ENCODE data around the gene C7orf33. TPM values are rescaled to one million over a fixed set of nuclear protein-coding genes. Genes with fewer than 3 reads are reported as not detected.

C7orf33 gene
- total RNA-seq, 1 experiment from 2014 or later: not detected

- DNase-seq (ENCODE audit: low read depth, low spot score) (no peak), ATAC-seq (no peak)
- ChIA-PET CTCF (no interaction called here), POLR2A (no interaction called here)
- no TSS peak for BruUV-seq (replicated peaks)
- intact Hi-C loops (cut with micrococcal nuclease; ENCODE audit: unreplicated experiment) (no loop called here), in situ Hi-C loops (cut with HindIII; ENCODE audit: low pct_unique_long_range_greater_than_20kb, low sequenced_read_pairs) (no loop called here)
- H3K27me3 ChIP-seq (ENCODE audit: control insufficient read depth, insufficient read depth, low read length): no peaks in the 10 kb centered on the region; the same call in 1 of the 2 replicates
- TF ChIP-seq TCF7L2 (IDR thresholded peaks at IDR 0.05; ENCODE audit: low read depth, low read length) (no peak), POLR2AphosphoS5 (IDR thresholded peaks at IDR 0.05; ENCODE audit: low read depth, low read length) (no peak), SIN3A (IDR thresholded peaks at IDR 0.05; ENCODE audit: borderline replicate concordance, insufficient read depth, low read depth, low read length) (no peak)
- TF ChIP-seq, protein P1, sequence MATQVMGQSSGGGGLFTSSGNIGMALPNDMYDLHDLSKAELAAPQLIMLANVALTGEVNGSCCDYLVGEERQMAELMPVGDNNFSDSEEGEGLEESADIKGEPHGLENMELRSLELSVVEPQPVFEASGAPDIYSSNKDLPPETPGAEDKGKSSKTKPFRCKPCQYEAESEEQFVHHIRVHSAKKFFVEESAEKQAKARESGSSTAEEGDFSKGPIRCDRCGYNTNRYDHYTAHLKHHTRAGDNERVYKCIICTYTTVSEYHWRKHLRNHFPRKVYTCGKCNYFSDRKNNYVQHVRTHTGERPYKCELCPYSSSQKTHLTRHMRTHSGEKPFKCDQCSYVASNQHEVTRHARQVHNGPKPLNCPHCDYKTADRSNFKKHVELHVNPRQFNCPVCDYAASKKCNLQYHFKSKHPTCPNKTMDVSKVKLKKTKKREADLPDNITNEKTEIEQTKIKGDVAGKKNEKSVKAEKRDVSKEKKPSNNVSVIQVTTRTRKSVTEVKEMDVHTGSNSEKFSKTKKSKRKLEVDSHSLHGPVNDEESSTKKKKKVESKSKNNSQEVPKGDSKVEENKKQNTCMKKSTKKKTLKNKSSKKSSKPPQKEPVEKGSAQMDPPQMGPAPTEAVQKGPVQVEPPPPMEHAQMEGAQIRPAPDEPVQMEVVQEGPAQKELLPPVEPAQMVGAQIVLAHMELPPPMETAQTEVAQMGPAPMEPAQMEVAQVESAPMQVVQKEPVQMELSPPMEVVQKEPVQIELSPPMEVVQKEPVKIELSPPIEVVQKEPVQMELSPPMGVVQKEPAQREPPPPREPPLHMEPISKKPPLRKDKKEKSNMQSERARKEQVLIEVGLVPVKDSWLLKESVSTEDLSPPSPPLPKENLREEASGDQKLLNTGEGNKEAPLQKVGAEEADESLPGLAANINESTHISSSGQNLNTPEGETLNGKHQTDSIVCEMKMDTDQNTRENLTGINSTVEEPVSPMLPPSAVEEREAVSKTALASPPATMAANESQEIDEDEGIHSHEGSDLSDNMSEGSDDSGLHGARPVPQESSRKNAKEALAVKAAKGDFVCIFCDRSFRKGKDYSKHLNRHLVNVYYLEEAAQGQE (IDR thresholded peaks at IDR 0.05; ENCODE audit: insufficient read depth in 1 of 2, low read depth in 2 of 2, low read length in 1 of 2): no peak
- TF ChIP-seq, protein P2, sequence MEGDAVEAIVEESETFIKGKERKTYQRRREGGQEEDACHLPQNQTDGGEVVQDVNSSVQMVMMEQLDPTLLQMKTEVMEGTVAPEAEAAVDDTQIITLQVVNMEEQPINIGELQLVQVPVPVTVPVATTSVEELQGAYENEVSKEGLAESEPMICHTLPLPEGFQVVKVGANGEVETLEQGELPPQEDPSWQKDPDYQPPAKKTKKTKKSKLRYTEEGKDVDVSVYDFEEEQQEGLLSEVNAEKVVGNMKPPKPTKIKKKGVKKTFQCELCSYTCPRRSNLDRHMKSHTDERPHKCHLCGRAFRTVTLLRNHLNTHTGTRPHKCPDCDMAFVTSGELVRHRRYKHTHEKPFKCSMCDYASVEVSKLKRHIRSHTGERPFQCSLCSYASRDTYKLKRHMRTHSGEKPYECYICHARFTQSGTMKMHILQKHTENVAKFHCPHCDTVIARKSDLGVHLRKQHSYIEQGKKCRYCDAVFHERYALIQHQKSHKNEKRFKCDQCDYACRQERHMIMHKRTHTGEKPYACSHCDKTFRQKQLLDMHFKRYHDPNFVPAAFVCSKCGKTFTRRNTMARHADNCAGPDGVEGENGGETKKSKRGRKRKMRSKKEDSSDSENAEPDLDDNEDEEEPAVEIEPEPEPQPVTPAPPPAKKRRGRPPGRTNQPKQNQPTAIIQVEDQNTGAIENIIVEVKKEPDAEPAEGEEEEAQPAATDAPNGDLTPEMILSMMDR (IDR thresholded peaks at IDR 0.05): no peak
- no peaks in the 10 kb centered on the region for H3K4me1 ChIP-seq (ENCODE audit: control insufficient read depth, insufficient read depth, low read length)
- no peaks in the 10 kb centered on the region for H3K36me3 ChIP-seq (ENCODE audit: control insufficient read depth, insufficient read depth, low read length)
- no peak overlapping the region for H3K27ac ChIP-seq (ENCODE audit: low read length)
- H3K9me3 ChIP-seq (ENCODE audit: control insufficient read depth, insufficient read depth, low read depth, low read length): no peaks in the 10 kb centered on the region
- H3K4me3 ChIP-seq (ENCODE audit: low read depth in 2 of 2, low read length in 2 of 2): no peak overlapping the region
Observed at GRCh38 chr7:148547951-148548350, 42.6 kb upstream of the C7orf33 start.

DNA sequence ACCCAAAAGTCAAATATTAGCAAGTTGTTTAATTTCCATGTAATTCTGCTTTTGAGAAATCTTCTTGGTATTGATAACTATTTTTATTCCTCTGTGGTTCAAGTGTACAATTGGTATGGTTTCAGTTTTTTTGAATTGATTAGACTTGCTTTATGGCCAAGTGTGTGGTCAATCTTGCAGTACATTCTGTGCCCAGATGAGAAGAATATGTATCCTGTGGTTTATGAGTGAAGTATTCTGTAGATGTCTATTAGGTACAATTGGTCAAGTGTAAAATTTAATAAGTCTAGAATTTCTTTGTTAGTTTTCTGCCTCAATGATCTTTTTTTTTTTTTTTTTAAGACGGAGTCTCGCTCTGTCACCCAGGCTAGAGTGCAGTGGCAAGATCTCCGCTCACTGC, 36.6 kb upstream of the C7orf33 start:
- ChIA-PET POLR2A (no interaction called here), CTCF (no interaction called here)
- H3K4me1 ChIP-seq (ENCODE audit: control insufficient read depth, insufficient read depth, low read length): no peaks in the 10 kb centered on the region
- no TSS peak for BruUV-seq (replicated peaks)
- intact Hi-C loops (cut with micrococcal nuclease; ENCODE audit: unreplicated experiment): no loop called here
- DNase-seq (ENCODE audit: low read depth, low spot score) (no peak), ATAC-seq (no peak)
- in situ Hi-C loops (cut with HindIII; ENCODE audit: low pct_unique_long_range_greater_than_20kb, low sequenced_read_pairs): no loop called here
- H3K9me3 ChIP-seq (ENCODE audit: control insufficient read depth, insufficient read depth, low read depth, low read length): no peaks in the 10 kb centered on the region
- H3K27ac ChIP-seq (ENCODE audit: low read length): no peak overlapping the region
- peaks cover 5% of the 10 kb centered on the region for H3K27me3 ChIP-seq (ENCODE audit: control insufficient read depth, insufficient read depth, low read length)
- TF ChIP-seq, protein P1 (IDR thresholded peaks at IDR 0.05; ENCODE audit: insufficient read depth in 1 of 2, low read depth in 2 of 2, low read length in 1 of 2): no peak
- TF ChIP-seq POLR2AphosphoS5 (IDR thresholded peaks at IDR 0.05; ENCODE audit: low read depth, low read length) (no peak), SIN3A (IDR thresholded peaks at IDR 0.05; ENCODE audit: borderline replicate concordance, insufficient read depth, low read depth, low read length) (no peak), TCF7L2 (IDR thresholded peaks at IDR 0.05; ENCODE audit: low read depth, low read length) (no peak)
- TF ChIP-seq, protein P2 (IDR thresholded peaks at IDR 0.05): no peak
- H3K36me3 ChIP-seq (ENCODE audit: control insufficient read depth, insufficient read depth, low read length): no peaks in the 10 kb centered on the region
- no peak overlapping the region for H3K4me3 ChIP-seq (ENCODE audit: low read depth in 2 of 2, low read length in 2 of 2)

Data from Panc1 (cell line).